GM11168 (cell line): ENCODE data around the gene NUBP1.

ENCODE experiments used
- in situ Hi-C: fragments of 300-500 bp; cut with MboI; formaldehyde crosslinking; loops from one replicate; pipeline ENCODE4 v1.12.0; 2022; ENCODE audit warnings: low sequenced_read_pairs; ENCODE audit not compliant: unreplicated experiment

Gene NUBP1

DNA sequence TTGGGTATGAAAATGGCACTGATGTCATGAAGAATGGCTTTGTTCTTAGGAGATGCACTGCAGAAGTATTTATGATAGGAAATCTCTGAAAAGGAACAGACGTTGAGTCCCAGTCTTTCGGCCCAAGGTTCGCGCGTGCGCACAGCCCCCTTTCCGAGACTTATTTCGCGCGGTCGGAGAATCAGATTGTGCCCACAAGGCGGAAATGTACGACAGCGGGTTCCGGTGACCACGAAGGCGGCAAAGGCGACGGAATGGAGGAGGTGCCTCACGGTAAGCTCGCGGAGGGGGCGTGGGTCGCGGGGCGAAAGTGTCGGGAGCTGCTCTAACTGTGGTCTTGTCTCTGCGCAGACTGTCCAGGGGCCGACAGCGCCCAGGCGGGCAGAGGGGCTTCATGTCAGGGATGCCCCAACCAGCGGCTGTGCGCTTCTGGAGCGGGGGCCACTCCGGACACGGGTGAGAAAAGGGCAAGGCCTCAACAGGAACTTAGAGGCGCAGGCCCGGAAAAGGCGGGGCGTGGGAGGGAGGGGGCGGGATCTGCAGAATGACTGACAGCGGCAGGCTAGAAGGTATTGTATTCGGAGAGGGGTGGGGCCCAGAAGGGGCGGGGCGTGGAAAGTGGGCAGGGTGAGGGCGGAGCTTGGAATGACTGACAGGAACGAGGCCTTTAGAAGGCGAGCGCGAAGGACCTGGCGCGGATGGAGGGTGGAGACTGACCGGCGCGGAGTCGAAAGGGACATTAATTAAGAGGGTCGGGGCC, at the start of gene NUBP1:
TSS of gene NUBP1 (plus strand) at position 233 of the 760 bp plus-strand sequence. CDS start at position 255, 22 bp downstream.
- in situ Hi-C loops = loop anchor here (10.0 kb wide), 1 partner anchor 171 kb away; no protein-coding TSS in a partner anchor

DNA sequence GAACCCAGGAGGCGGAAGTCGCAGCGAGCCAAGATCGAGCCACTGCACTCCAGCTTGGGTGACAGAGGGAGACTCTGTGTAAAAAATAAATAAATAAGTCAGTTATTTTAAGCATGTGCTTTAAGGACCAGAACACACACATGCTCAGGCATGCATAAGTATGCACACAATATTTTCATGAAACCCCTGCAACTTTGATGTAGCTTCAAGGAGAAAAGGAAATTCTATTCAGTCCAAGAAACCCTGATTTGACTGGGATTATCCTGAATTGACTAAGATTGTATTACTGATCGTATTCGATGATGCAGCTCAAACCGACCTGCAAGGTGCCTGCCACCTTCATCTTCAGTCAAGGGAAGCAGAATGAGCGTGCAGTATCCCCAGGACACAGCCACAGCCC, 49.8 kb upstream of the NUBP1 start:
- in situ Hi-C loops = no loop called here

DNA sequence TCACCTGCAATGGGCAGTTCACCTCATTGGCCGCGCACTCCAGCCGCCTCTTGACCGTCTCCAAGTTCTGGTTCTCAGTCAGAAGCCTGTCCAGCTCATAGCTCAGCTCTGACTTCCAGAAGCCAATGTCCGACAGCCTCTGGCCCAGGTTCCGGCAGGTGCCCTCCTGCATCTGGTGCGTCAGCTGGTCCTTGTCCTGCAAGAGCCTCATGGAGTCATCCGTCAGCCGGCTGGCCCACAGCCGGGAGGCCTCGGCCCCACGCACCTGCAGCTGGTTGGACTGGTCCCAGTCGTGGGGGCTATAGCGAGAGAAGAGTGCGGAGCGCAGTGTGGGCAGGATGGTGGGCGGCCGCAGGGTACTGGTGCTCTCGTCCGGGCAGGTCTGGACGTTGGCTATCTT, 49.3 kb upstream of the NUBP1 start:
- in situ Hi-C loops = no loop called here

DNA sequence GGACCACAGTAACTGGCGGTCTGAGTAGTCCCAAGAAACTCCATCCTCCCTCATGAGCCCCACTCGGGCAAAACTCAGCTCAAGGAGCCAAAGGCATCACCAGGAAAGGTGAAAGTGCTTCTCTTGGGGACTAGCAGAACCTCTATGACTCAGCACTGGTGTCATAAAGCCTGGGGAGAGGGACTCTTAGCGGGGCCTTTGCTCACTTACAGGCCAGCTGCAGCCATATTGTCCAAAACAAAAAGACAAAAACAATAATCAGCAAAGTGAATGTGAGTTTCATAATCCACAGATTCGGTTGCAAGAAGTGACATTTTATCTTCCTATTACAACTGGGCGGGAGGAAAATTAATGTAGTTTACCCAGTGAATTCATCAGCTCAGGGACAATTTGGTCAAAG, 48.8 kb upstream of the NUBP1 start, which contains the start of gene TEKT5:
TSS of gene TEKT5 (minus strand) at position 101 of the 400 bp plus-strand sequence. CDS start at position 44, 57 bp downstream.
- in situ Hi-C loops = no loop called here

DNA sequence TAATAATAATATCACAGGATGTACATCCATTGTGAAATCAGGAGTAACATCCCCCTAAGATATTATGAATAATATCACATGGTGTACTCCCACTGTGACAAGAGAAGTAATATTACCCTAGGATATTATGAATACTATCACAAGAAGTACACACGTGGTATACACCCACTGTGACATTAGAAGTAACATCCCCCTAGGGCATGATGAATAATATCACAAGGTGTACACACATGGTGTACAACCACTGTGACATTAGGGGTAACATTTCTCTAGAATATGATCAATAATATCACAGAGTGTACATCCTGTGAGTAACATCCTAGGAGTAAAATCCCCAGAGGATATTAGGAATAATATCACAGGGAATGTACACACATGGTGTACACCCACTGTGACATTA, 43.9 kb upstream of the NUBP1 start:
- in situ Hi-C loops = no loop called here

DNA sequence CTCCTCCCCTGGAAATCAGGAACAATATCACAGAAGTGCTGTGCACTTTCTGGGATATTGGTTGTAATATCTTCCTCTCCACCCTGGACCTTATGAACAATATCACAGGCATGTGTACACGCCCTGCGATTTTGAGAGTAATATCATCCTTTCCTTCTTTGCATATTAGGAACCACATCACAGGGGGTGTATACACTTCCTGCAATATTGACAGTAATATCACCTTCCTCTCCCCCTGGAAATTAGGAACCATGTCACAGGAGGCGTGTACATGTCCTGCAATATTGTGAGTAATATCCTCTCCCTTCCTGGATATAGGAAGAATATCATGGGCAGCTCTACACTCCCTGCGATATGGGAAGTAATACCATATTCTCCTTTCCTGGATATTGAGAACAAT, 34.7 kb upstream of the NUBP1 start:
- in situ Hi-C loops = no loop called here

DNA sequence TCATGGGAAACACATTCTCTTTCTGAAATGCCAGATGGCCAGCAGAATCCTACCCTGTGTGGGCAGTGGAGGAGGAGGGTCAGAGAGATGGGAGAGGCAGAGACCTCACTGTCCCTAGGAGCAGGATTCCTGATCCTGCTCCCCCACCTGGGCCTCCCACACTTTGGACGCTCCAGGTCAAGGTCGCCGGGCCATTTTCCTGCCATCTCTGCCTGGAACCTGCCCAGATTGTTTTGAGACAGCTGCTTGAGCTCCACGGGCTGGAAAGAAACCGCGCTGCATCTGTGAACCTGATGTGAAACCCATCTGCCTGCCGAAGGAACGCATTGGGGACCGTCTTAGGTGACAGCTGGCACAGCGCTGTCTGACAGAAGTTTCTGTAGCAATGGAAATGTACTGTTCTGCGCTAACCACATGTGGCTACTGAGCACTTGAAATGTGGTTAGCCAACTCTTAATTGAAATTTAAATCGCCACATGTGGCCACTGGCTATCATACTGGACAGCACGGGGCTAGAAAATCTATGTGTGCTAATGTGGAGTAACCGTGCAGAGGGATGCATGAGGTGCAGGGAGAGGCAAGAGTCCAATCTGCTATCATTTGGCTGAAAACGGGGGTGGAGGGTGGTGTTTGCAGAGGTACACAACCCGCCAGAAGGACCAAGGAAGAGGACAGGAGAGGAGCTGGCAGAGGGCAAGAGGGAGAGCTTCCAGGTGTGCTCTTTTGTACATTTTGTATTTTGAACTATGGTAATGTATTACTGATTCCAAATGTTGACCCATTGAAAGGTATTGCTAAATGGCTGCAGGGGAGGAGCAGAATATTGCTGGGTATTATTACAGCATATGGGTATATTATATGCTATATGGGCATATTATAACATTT, 15.4 kb upstream of the NUBP1 start:
- in situ Hi-C loops = no loop called here

DNA sequence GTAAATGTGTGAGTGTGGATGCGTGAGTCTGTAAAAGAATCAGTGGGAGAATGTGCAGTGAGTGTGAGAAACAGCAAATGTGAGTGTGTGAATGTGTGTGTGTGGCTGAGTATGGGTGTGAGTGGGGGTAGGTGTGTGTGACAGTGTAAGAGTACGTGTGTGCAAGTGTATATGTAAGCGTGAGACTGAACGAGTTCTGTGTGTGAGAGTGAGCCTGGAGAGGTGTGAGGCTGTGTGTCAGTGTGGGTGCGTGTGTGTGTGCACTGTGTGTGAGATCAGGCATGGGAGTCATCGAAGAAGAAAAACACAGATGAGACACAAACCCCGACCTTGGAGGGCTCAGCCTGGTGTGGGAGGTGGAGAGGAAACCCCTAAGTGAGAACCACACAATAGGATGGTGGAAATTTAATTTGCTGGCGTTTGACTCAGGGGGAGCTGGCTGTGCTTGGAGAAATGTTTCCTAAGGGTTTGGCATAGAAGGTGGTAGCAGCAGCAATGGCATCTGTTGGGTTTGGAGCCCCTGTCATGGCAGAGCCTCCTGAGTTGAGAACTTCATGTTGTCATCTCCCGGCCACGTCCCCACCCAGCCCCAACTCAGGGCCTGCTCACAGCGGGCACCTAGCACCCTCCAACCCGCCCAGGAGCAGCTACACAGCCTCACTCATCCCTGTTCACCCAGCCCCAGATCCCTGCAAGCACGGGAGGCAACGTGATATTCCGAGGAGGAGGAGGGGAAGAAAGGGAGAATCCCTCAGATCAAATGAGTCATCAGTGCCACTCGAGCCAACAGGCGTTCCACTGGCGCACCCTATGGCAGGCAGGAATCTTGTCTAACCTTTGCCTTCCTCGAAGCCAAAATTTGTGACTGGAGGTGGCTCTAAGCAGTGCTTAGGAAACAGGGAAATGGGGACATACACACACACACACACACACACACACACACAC, 14.3 kb upstream of the NUBP1 start:
- in situ Hi-C loops = loop anchor here (10.0 kb wide), 1 partner anchor 415 kb away; no protein-coding TSS in a partner anchor

DNA sequence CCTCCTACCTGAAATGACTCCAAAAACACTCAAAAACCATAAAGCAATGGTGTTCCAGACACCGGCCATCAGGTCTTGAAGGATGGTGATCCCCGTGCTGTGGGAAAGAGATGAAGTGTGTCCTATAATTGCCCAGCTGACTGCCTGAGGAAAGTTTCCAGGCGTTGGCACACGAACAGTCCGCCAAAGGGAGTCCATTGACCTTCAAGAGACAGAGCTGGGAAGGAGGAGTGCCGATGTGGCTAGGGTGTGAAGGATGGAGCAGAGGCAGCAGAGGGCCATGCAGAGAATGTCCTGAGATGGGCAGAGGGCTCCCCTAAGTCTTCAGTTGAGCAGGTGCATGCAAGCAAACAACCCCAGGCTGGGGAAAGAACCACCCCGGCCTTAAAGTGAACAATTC, 11.9 kb upstream of the NUBP1 start:
- in situ Hi-C loops = loop anchor here (10.0 kb wide), 1 partner anchor 417 kb away; no protein-coding TSS in a partner anchor

DNA sequence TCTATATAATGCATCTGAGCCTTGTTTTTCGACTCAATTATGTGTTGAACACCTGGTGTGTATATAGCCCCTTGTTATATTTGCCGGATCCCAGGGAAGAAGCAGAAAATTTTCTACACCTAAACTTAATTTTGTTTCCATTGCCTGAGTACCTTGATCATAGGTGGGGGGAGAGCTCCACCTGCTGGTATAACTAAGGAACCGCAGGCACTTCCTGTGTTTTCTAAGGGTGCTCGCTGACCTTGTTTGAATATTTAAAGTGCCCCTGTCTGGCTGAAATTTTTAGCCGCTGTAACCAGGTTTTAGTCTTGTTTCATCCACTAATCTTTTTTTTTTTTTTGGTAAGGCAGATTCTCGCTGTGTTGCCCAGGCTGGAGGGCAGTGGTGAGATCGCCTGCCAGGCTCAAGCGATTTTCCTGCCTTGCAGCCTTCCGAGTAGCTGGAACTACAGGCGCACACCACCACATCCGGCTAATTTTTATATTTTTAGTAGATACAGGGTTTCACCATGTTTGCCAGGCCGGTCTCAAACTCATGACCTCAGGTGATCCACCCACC, 6.5 kb upstream of the NUBP1 start:
- in situ Hi-C loops = loop anchor here (5.0 to 10.0 kb wide), 3 partner anchors 220 to 490 kb away; no protein-coding TSS in a partner anchor

DNA sequence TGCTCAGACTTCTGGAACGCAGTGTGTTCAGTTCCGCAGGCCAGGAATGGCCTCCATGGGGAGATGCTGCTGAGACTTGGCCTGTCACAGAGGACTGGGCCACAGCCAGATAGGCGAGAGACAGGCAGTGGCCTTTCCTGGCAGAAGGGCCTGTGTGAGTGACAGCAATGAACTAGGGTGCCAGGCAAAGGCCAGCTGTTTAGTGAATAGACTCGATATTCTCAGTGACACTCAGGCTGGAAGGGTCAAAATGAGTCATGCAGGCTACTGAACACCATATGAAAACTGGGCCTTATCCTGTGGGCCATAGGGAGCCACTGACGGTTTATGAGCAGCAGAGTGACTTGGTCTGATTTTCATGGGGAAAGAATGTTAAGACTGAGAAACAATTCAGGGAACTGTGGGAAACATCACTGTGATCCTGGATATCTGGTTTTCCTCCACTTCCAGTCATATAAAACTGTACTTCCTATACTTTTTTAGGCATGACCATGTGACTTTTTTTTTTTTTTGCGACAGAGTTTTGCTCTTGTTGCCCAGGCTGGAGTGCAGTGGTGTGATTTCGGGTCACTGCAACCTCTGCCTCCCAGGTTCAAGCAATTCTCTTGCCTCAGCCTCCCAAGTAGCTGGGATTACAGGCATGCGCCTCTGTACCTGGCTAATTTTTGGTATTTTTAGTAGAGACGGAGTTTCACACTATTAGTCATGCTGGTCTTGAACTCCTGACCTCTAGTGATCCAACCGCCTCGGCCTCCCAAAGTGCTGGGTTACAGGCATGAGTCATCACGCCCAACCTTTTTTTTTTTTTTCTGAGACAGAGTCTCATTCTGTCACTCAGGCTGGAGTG, 5.2 kb upstream of the NUBP1 start:
- in situ Hi-C loops = loop anchor here (5.0 to 10.0 kb wide), 3 partner anchors 221 to 491 kb away; no protein-coding TSS in a partner anchor

DNA sequence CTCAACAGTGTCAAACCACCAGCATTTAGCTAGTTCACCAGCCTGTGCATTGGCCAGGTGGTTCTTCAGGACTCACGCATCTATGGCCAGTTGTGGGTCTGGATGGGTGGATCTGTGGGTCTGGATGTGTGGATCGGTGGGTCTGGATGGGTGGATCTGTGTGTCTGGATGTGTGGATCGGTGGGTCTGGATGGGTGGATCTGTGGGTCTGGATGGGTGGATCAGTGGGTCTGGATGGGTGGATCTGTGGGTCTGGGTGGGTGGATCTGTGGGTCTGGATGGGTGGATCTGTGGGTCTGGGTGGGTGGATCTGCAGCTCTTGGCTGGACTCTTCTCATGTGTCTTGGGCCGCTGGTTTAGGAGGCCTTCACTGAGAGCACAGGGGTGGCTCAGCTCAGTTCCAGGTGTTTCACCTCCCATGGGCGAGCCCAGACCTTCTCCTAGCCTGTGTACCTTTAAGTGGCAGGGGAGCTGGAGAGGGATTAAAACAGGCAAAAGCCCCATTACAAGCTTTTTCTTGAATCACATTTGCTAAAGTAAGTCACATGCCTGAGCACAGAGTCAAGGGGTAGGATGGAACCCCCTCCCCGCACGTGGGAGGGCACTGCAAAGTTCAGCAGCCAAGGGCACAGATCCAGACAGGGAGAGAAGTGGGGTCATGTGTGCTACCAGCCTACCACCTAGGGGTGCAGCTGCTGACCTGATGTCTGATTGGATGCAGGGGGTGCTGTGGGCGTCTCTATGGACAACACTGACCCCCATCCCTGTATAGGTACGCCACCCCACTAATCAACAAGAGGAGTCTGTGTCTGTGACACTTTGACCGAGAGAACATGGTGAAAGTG, 3.4 kb upstream of the NUBP1 start:
- in situ Hi-C loops = loop anchor here (5.0 to 10.0 kb wide), 4 partner anchors 175 to 493 kb away; no protein-coding TSS in a partner anchor

DNA sequence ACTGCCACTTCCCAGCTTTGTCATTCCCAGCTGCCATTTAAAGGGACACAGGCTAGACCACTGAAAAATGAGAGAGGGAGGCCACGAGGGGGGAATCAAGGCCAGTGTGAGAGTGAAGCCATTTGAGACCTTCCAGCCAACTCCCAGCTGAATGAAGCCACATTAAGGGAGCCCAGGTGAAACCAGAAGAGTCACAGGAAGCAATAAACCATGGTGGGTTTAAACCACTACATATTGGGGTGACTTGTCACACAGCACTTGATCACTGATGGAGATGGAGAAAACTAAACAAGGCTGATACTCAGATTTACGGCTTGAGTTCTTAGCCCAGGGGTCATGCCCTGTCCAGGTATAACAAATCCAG, 2.8 kb upstream of the NUBP1 start:
- in situ Hi-C loops = loop anchor here (10.0 kb wide), 1 partner anchor 174 kb away; no protein-coding TSS in a partner anchor

DNA sequence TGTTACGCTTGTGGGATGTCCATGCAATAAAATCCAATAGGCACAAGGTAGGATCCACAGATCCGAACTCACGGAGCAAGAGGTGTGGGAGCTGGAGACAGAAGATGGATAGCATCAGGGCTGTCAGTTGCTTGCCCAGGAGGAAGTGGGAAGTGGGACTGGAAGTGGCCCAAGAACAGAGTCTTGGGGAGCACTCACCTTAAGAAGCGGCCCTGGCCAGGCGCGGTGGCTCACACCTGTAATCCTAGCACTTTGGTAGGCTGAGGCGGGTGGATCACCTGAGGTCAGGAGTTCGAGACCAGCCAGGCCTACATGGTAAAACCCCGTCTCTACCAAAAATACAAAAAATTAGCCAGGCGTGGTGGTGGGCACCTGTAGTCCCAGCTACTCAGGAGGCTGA, 2.4 kb upstream of the NUBP1 start:
- in situ Hi-C loops = loop anchor here (10.0 kb wide), 1 partner anchor 174 kb away; no protein-coding TSS in a partner anchor

DNA sequence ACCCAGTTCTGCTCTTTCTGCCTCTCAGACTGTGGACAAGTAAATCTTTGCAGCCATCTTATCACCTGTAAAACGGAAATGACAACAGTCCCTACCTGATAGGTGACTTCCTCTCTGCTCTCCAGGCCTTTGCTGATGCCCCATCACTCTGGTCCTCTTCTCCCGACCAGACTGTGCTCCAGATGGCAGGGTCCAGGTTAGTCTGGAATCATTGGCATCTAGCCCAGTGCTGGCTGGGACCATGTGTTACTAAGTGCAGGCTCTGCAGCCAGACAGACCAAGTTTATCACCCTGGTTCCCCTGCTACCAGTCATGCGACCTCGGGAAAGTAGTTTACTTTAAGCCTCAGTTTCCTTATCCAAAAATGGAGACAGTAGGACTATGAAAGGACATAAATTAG, 1.8 kb upstream of the NUBP1 start:
- in situ Hi-C loops = loop anchor here (10.0 kb wide), 1 partner anchor 173 kb away; no protein-coding TSS in a partner anchor

DNA sequence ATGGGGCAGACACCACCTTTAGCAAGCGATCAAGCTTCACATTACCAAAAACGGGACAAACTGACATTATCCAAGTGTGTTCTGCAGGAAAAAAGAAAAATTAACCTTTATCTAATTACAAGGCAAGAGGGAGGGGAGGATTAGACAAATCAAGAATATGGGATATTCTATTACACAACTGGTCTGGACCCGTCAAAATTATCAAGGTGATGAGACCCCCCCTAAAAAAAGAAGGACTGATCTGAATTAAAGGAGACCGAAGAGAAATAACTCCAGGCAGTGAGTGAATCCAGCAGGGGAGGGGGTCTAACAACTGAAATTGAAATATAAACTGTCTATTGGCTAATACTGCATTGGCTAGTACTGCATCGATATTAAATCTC, 424 bp upstream of the NUBP1 start:
- in situ Hi-C loops = loop anchor here (10.0 kb wide), 1 partner anchor 172 kb away; no protein-coding TSS in a partner anchor

DNA sequence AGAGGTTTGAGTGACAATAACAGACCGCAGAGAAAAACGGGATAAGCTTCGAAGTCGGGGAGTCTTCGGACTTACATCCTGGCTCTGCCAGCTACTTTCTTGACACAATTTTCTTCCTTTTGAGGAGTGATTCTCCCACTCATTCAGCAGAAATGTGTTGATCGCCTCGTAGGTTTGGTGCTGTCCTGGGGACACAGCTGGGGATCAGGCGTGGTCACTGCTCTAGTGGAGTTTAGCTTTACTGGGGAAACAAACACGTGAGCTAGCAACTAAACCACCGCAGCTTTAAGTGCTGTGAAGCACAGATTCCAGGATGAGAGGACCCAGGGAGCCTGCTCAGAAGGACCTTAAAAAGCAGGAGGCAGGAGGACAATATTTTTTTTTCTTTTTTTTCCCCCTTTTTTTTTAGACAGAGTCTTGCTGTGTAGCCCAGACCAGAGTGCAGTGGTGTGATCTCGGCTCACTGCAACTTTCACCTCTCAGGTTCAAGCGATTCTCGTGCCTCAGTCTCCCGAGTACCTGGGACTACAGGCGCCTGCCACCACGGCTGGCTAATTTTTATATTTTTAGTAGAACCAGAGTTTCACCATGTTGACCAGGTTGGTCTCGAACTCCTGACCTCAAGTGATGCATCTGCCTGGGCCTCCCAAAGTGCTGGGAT, 858 bp downstream of the NUBP1 start:
- in situ Hi-C loops = loop anchor here (10.0 kb wide), 1 partner anchor 170 kb away; no protein-coding TSS in a partner anchor
